HCT116 (cell line): Measurements from ENCODE around the gene CA5B. TPM values are rescaled to one million over a fixed set of nuclear protein-coding genes. Genes with fewer than 3 reads are reported as not detected.

Source experiments
- ATAC-seq: fragments of 200-7000 bp; cut with Tn5 transposase; 2 replicates; pipeline ENCODE4 v1.9.1; 2020; ENCODE audit warnings: mild to moderate bottlenecking, moderate library complexity
- BruUV-seq: library from RNA; stranded (reverse); fragments of 400-500 nt; replicated peaks from 2 replicates; lab custom pipeline; 2021; lab: Mats Ljungman, UMichigan
- CTCF ChIA-PET: fragments of 300-600 bp; sonication (Branson Sonifier 250); formaldehyde crosslinking; loops from one replicate; lab custom pipeline; 2021; ENCODE audit warnings: antibody characterized with exemption; lab: Charles Lee
- POLR2A ChIA-PET: fragments of 300-600, 350-600 bp; sonication (Branson Sonifier 250); formaldehyde crosslinking; loops from one replicate; lab custom pipeline; 2021; ENCODE audit warnings: antibody characterized with exemption; lab: Charles Lee
- RAD21 ChIA-PET, 2 experiments: fragments of 300-600 bp; sonication (Branson Sonifier 250); formaldehyde crosslinking; loops; one replicate each; lab custom pipeline; 2023; ENCODE audit warnings: low total read pairs in 2 of 2; ENCODE audit not compliant: uncharacterized antibody in 2 of 2, unreplicated experiment in 2 of 2, low non-redundant PET in 1 of 2; lab: Charles Lee
- DNase-seq: peaks from one replicate; pipeline ENCODE4 v3.0.0-alpha.2; 2010; ENCODE audit warnings: low read depth, low spot score
- H2AFZ ChIP-seq: fragments of 200-600 bp; shearing (Covaris generic), sonication (generic); 2 replicates; pipeline ENCODE4 v1.6.1; 2017; ENCODE audit warnings: low read depth, mixed run types, mixed read lengths, antibody characterized with exemption, low read length; ENCODE audit not compliant: poor library complexity, severe bottlenecking
- H3K27ac ChIP-seq: 2 replicates; pipeline ENCODE4 v1.5.1; 2012; ENCODE audit warnings: low read depth, low read length
- H3K27me3 ChIP-seq: fragments of 200-600 bp; sonication (generic); 2 replicates; pipeline ENCODE4 v1.6.1; 2016; ENCODE audit warnings: mixed run types, low read length, mixed read lengths; ENCODE audit not compliant: insufficient read depth
- H3K36me3 ChIP-seq, 2 experiments: fragments of 200-500 bp in 1 of 2; fragments of 200-600 bp in 1 of 2; sonication (Bioruptor generic) in 1 of 2; sonication (generic) in 1 of 2; 2 replicates each; pipeline versions ENCODE4 v1.5.1 to v1.6.1; 2014 to 2016; ENCODE audit warnings: low read length in 2 of 2, inconsistent platforms in 1 of 2, mixed read lengths in 1 of 2, mixed run types in 1 of 2; ENCODE audit not compliant: insufficient read depth in 2 of 2, control insufficient read depth in 1 of 2
- H3K4me1 ChIP-seq, 2 experiments: fragments of 200-600 bp in 1 of 2; sonication (generic) in 1 of 2; 2 replicates each; pipeline versions ENCODE4 v1.5.1 to v1.6.1; 2012 to 2017; ENCODE audit warnings: low read length in 2 of 2, inconsistent platforms in 1 of 2, mild to moderate bottlenecking in 1 of 2, mixed read lengths in 1 of 2, mixed run types in 1 of 2, moderate library complexity in 1 of 2; ENCODE audit not compliant: insufficient read depth in 2 of 2, control insufficient read depth in 1 of 2
- H3K4me2 ChIP-seq: fragments of 200-600 bp; sonication (generic); 2 replicates; pipeline ENCODE4 v1.6.1; 2017; ENCODE audit warnings: mixed run types, low read length, mixed read lengths
- H3K4me3 ChIP-seq, 2 experiments: fragments of 200-600 bp in 1 of 2; sonication (generic) in 1 of 2; replicated peaks in 1 of 2; 2 replicates each; pipeline ENCODE4 v1.5.1; 2011 to 2016; ENCODE audit warnings: low read length in 2 of 2, control low read depth in 1 of 2, low read depth in 1 of 2, mild to moderate bottlenecking in 1 of 2, mixed read lengths in 1 of 2, mixed run types in 1 of 2
- H3K79me2 ChIP-seq: fragments of 200-600 bp; sonication (generic); 2 replicates; pipeline ENCODE4 v1.6.1; 2017; ENCODE audit warnings: mild to moderate bottlenecking, mixed run types, low read length, moderate library complexity, mixed read lengths; ENCODE audit not compliant: insufficient read depth
- H3K9ac ChIP-seq: fragments of 200-600 bp; sonication (generic); 2 replicates; pipeline ENCODE4 v1.6.1; 2016; ENCODE audit warnings: low read length, mixed read lengths
- H3K9me2 ChIP-seq: fragments of 200-600 bp; sonication (generic), shearing (Covaris generic); 2 replicates; pipeline ENCODE4 v1.6.1; 2017; ENCODE audit warnings: mixed run types, mild to moderate bottlenecking, moderate library complexity; ENCODE audit not compliant: insufficient read depth
- H3K9me3 ChIP-seq, 2 experiments: fragments of 200-500 bp in 1 of 2; fragments of 200-600 bp in 1 of 2; sonication (Bioruptor generic) in 1 of 2; sonication (generic) in 1 of 2; 2 replicates each; pipeline ENCODE4 v1.6.1; 2014 to 2017; ENCODE audit warnings: low read length in 2 of 2, mixed read lengths in 2 of 2, inconsistent platforms in 1 of 2, low read depth in 1 of 2, mild to moderate bottlenecking in 1 of 2, mixed run types in 1 of 2, moderate library complexity in 1 of 2; ENCODE audit not compliant: control insufficient read depth in 1 of 2, insufficient read depth in 1 of 2
- H4K20me1 ChIP-seq: fragments of 200-600 bp; sonication (generic), shearing (Covaris generic); 2 replicates; pipeline ENCODE4 v1.6.1; 2017; ENCODE audit warnings: mixed run types, mild to moderate bottlenecking, moderate library complexity; ENCODE audit not compliant: insufficient read depth
- CBX3 ChIP-seq: IDR thresholded peaks from 2 replicates; pipeline ENCODE4 v1.6.1; 2012; ENCODE audit warnings: low read depth
- CEBPB ChIP-seq: IDR thresholded peaks from 2 replicates; pipeline ENCODE4 v1.6.1; 2012; ENCODE audit warnings: low read depth
- EZH2phosphoT487 ChIP-seq: fragments of 200-600 bp; IDR thresholded peaks from 2 replicates; pipeline ENCODE4 v1.6.1; 2018; ENCODE audit warnings: antibody characterized with exemption, borderline replicate concordance
- FOSL1 ChIP-seq: IDR thresholded peaks from 2 replicates; pipeline ENCODE4 v1.6.1; 2012; ENCODE audit warnings: low read depth
- POLR2A ChIP-seq: IDR thresholded peaks from 2 replicates; pipeline ENCODE4 v1.7.0; 2011; ENCODE audit warnings: borderline replicate concordance; ENCODE audit not compliant: insufficient read depth, insufficient read length; ENCODE audit errors: extremely low read depth
- POLR2AphosphoS5 ChIP-seq: IDR thresholded peaks from 2 replicates; pipeline ENCODE4 v1.6.1; 2011; ENCODE audit warnings: mild to moderate bottlenecking, low read depth, low read length, moderate library complexity
- RAD21 ChIP-seq: IDR thresholded peaks from 2 replicates; pipeline ENCODE4 v1.6.1; 2012; ENCODE audit warnings: low read depth, mild to moderate bottlenecking
- SIN3A ChIP-seq: IDR thresholded peaks from 2 replicates; pipeline ENCODE4 v1.6.1; 2012; ENCODE audit warnings: low read depth
- SP1 ChIP-seq: IDR thresholded peaks from 2 replicates; pipeline ENCODE4 v1.6.1; 2012; ENCODE audit warnings: low read depth
- TCF7L2 ChIP-seq: IDR thresholded peaks from 2 replicates; pipeline ENCODE4 v1.7.0; 2011; ENCODE audit warnings: borderline replicate concordance, inconsistent platforms; ENCODE audit not compliant: insufficient read depth, insufficient read length; ENCODE audit errors: extremely low read depth
- YY1 ChIP-seq: IDR thresholded peaks from 2 replicates; pipeline ENCODE4 v1.6.1; 2011; ENCODE audit warnings: low read length, low read depth, moderate library complexity, mild to moderate bottlenecking; ENCODE audit not compliant: insufficient replicate concordance; ENCODE audit errors: extremely low read depth
- intact Hi-C: fragments of 100-400 bp; cut with micrococcal nuclease; formaldehyde crosslinking; loops from 2 replicates; pipeline ENCODE4 v1.10.0; 2022
- total RNA-seq: library from RNA; stranded (reverse); gene quantifications from one replicate; pipeline ENCODE4 v1.2.1, GENCODE V29; 2021; ENCODE audit not compliant: unreplicated experiment
- TF ChIP-seq, protein P1 (sequence below): IDR thresholded peaks from 2 replicates; pipeline ENCODE4 v1.6.1; 2012

The CA5B gene
- total RNA-seq, 1 experiment from 2014 or later, result 5.5 TPM

DNA sequence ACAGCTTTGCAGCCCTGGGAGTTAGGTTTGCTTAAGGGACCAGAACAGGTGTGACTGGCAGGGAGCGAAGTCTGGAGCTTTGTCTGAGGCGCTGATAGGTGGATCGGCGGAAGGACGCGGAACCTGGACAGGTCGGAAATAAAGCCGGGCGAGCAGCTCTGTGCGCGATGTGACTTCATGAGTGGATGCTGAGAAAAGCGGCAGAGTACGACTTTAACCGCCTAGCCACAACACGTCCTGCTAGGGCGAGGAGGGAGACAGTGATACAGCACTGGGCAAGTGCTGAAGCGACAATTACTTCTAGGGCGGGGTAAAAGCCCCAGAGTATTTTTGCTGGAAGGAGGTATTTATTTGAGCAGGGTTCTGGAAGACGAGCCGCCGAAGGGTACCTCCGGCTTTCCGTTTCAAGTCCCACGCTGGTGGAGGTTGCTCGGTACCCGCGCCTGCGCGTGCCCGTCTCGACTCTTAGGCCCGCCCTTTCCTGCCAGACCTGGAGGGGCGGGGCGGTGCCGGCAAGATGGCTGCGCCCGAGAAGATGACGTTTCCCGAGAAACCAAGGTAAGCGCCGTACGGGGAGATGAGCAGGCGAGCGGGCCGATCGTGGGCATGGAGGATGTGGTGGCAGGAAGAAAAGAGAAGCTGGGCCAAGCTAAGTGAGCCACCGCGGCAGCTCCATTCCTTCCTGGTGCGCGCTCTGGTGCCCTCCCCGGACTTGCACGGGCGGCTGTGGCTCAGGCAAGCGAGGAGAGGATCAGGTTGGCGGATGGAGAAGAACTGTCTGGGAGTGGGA lies 52.1 kb downstream of the CA5B start, which contains the start of gene ZRSR2:
Gene ZRSR2, plus strand, starts transcription at position 506 of the 790 bp plus-strand sequence. Its CDS starts 12 bp downstream, at position 518.
- RAD21 ChIA-PET, result no interaction called here
- peak; percentile 91 for TF ChIP-seq YY1
- 0 out of 2 replicates have a peak, but pooled peaks have one; percentile 52 for TF ChIP-seq SIN3A
- TF ChIP-seq CEBPB, result no peak
- TF ChIP-seq POLR2A, result peak; percentile 75
- no peak for TF ChIP-seq EZH2phosphoT487
- peak; percentile 42 for TF ChIP-seq SP1
- TF ChIP-seq, protein P1, sequence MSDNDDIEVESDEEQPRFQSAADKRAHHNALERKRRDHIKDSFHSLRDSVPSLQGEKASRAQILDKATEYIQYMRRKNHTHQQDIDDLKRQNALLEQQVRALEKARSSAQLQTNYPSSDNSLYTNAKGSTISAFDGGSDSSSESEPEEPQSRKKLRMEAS, result peak; percentile 55; the same call in 1 of the 2 replicates
- no peak for TF ChIP-seq CBX3
- TF ChIP-seq RAD21, result no peak
- no peak for TF ChIP-seq TCF7L2
- no peak for TF ChIP-seq FOSL1
- peak; percentile 78 for TF ChIP-seq POLR2AphosphoS5
- peaks cover 4 to 5% of the 10 kb centered on the region in 2 experiments; a peak in 2 of 4 replicates for H3K4me1 ChIP-seq
- no peaks in the 10 kb centered on the region for H4K20me1 ChIP-seq
- ATAC-seq, result peak; percentile 95
- peak within 1 kb of the TSS; percentile 73 to 74 for H3K4me3 ChIP-seq
- H3K36me3 ChIP-seq, result no peaks in the 10 kb centered on the region
- H3K79me2 ChIP-seq, result no peaks in the 10 kb centered on the region
- H3K27ac ChIP-seq, result peak within 1 kb of the TSS; percentile 75
- H3K4me2 ChIP-seq, result peak within 1 kb of the TSS; percentile 69
- peak; percentile 33 for DNase-seq
- H3K9me2 ChIP-seq, result no peaks in the 10 kb centered on the region
- no TSS peak for BruUV-seq
- H3K27me3 ChIP-seq, result no peaks in the 10 kb centered on the region
- H3K9me3 ChIP-seq, result no peaks in the 10 kb centered on the region
- CTCF ChIA-PET, result no interaction called here
- POLR2A ChIA-PET, result no interaction called here
- peak within 1 kb of the TSS; percentile 68 for H3K9ac ChIP-seq
- intact Hi-C loops, result no loop called here
- H2AFZ ChIP-seq, result peak within 1 kb of the TSS; percentile 68
